ENCODE results near the gene KMT5B. TPM values are rescaled to one million over a fixed set of nuclear protein-coding genes. Genes with fewer than 3 reads are reported as not detected.
A peak's percentile ranks its signal among the peaks of the same experiment; 100 is the strongest.

The KMT5B gene
- total RNA-seq, 1 experiment from 2014 or later, result 43.8 TPM

DNA sequence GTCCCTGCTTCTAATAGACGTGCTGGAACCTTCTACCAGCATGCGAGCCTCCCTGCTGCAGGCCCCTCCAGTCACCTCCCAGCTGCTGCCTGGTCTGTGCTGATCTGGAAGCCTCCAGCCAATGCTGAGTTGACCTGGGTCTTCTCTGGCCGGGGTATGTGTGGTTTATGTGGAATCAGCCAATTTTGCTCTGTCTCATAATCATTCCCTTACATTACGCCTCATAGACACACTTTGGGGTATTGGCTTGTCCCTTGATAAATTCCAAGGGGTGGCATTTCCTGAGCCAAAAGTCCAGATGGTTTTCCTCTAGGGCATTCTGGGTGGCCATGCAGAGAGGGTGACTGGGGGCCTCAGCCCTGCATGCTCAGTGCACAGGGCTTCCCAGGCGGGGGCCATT lies 8.3 kb upstream of the KMT5B start (continued):
- TF ChIP-seq, protein P1, sequence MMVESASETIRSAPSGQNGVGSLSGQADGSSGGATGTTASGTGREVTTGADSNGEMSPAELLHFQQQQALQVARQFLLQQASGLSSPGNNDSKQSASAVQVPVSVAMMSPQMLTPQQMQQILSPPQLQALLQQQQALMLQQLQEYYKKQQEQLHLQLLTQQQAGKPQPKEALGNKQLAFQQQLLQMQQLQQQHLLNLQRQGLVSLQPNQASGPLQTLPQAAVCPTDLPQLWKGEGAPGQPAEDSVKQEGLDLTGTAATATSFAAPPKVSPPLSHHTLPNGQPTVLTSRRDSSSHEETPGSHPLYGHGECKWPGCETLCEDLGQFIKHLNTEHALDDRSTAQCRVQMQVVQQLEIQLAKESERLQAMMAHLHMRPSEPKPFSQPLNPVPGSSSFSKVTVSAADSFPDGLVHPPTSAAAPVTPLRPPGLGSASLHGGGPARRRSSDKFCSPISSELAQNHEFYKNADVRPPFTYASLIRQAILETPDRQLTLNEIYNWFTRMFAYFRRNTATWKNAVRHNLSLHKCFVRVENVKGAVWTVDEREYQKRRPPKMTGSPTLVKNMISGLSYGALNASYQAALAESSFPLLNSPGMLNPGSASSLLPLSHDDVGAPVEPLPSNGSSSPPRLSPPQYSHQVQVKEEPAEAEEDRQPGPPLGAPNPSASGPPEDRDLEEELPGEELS (CRISPR knock-in tag; IDR thresholded peaks at IDR 0.05), result no peak
- TF ChIP-seq FOXJ3 (CRISPR knock-in tag; IDR thresholded peaks at IDR 0.05; ENCODE audit: borderline replicate concordance) (no peak), ZBTB21 (CRISPR knock-in tag; IDR thresholded peaks at IDR 0.05; ENCODE audit: borderline replicate concordance) (no peak), ZNF232 (CRISPR knock-in tag; IDR thresholded peaks at IDR 0.05) (no peak), ZNF138 (CRISPR knock-in tag; conservative IDR thresholded peaks at IDR 0.05) (no peak), ZNF317 (CRISPR knock-in tag; IDR thresholded peaks at IDR 0.05; ENCODE audit: borderline replicate concordance, low read depth) (no peak), JAZF1 (CRISPR knock-in tag; IDR thresholded peaks at IDR 0.05) (no peak)
- TF ChIP-seq, protein P2, sequence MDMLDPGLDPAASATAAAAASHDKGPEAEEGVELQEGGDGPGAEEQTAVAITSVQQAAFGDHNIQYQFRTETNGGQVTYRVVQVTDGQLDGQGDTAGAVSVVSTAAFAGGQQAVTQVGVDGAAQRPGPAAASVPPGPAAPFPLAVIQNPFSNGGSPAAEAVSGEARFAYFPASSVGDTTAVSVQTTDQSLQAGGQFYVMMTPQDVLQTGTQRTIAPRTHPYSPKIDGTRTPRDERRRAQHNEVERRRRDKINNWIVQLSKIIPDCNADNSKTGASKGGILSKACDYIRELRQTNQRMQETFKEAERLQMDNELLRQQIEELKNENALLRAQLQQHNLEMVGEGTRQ (CRISPR knock-in tag; IDR thresholded peaks at IDR 0.05), result no peak
- TF ChIP-seq, protein P3, sequence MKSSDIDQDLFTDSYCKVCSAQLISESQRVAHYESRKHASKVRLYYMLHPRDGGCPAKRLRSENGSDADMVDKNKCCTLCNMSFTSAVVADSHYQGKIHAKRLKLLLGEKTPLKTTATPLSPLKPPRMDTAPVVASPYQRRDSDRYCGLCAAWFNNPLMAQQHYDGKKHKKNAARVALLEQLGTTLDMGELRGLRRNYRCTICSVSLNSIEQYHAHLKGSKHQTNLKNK (CRISPR knock-in tag; IDR thresholded peaks at IDR 0.05), result no peak

DNA sequence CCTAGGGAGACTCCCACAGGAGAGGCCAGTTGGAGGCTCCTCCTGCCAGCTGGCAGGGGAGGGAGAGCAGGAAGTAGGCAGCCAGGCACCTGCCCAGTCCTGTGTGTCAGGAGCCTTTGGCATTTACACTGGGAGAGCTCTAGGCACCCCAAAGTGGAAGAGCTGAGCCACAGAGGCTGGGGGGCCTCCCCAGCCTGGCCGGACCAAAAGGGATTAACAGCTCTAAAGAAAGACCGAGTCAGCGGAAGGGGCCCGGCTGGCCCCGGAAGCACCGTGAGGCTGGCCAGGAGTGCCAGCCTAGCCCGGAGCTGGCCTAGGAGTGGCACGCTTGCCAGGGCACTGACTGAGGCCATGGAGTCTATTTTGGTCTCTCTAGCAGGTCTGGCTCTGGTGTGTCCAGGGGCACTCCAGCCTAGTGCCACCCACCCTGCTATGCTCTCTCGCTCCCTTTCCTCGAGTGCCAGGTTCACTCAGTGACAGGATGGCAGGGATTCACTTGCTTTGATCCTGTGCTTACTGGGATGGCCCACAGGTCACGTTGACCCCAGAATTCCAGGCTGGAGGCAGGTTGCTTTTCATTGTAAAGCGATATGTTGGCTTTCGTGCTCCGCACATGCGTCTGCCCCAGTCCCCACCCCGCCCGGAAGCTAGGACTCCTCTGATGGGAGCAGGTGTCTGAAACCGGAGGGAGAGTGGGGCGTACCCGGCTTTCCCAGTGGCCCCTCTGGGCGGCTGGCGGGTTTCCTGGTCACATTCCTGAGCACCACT lies 3.3 kb upstream of the KMT5B start:
- Mint-ChIP-seq H3K9me3 (no peaks in the 10 kb centered on the region), H3K4me1 (peaks cover 22% of the 10 kb centered on the region), H3K4me3 (no peak overlapping the region), H3K36me3 (no peaks in the 10 kb centered on the region), H3K27me3 (ENCODE audit: low read depth) (peaks cover 9% of the 10 kb centered on the region), H3K27ac (no peak overlapping the region)
- POLR2A ChIA-PET, result no interaction called here
- no peak for ATAC-seq
- CTCF ChIA-PET, result interaction anchor here (1.3 to 2.2 kb wide), 2 partner anchors 41 to 82 kb away, joined by 6 read pairs; no protein-coding TSS in a partner anchor
- DNase-seq (ENCODE audit: low spot score), result no peak
- TF ChIP-seq EMX1 (CRISPR knock-in tag; IDR thresholded peaks at IDR 0.05), result no peak
- TF ChIP-seq ZNF416 (CRISPR knock-in tag; IDR thresholded peaks at IDR 0.05), result no peak
- TF ChIP-seq, protein P4, sequence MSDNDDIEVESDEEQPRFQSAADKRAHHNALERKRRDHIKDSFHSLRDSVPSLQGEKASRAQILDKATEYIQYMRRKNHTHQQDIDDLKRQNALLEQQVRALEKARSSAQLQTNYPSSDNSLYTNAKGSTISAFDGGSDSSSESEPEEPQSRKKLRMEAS (CRISPR knock-in tag; IDR thresholded peaks at IDR 0.05), result no peak
- TF ChIP-seq GABPB1 (CRISPR knock-in tag; IDR thresholded peaks at IDR 0.05), result no peak
- no peak for TF ChIP-seq ETV6 (CRISPR knock-in tag; IDR thresholded peaks at IDR 0.05)
- no peak for TF ChIP-seq ESRRA (CRISPR knock-in tag; IDR thresholded peaks at IDR 0.05; ENCODE audit: borderline replicate concordance)

DNA sequence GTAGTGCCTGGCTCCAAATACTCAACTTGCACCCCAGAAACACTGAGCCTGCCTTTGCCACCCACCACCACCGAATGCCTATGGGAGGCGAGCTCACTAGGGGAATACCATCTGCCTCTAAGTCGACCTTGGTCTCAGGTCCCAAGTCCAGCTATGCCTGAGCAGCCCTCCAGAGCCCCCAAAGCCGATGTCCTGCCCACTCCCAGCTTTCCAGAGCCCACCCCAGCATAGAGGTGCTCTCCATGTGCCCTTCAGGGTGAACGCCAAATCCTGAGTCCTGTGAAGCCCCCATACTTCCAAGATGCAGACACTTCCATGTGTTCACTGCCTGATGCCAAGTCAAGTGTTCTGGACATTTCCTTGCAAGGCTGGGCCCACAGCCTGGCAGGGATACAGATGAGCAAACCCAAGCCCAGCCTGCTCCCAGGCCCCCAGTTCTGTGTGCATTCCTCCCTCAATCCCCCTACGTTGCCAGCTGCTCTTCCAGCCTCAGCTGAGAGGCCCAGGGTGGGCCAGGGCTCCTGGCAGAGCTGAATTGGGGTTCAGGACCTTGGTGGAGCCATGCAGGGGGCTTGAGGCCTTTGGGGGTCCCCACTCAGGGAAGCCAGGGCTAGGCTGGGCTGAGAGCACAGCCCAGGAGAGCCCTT lies 2.6 kb upstream of the KMT5B start:
- Mint-ChIP-seq H3K4me1 (peaks cover 29% of the 10 kb centered on the region), H3K4me3 (peak overlapping the region; percentile 63), H3K36me3 (no peaks in the 10 kb centered on the region), H3K9me3 (no peaks in the 10 kb centered on the region), H3K27me3 (ENCODE audit: low read depth) (peaks cover 9% of the 10 kb centered on the region), H3K27ac (no peak overlapping the region)
- DNase-seq (ENCODE audit: low spot score), result no peak
- POLR2A ChIA-PET, result no interaction called here
- TF ChIP-seq FOXP1 (CRISPR knock-in tag; IDR thresholded peaks at IDR 0.05; ENCODE audit: borderline replicate concordance) (no peak), ELF4 (CRISPR knock-in tag; IDR thresholded peaks at IDR 0.05; ENCODE audit: low read depth) (no peak), NFATC4 (CRISPR knock-in tag; IDR thresholded peaks at IDR 0.05) (no peak), GRHL2 (CRISPR knock-in tag; IDR thresholded peaks at IDR 0.05; ENCODE audit: insufficient replicate concordance, severe bottlenecking) (no peak), TEAD4 (CRISPR knock-in tag; IDR thresholded peaks at IDR 0.05) (no peak)
- TF ChIP-seq, protein P5, sequence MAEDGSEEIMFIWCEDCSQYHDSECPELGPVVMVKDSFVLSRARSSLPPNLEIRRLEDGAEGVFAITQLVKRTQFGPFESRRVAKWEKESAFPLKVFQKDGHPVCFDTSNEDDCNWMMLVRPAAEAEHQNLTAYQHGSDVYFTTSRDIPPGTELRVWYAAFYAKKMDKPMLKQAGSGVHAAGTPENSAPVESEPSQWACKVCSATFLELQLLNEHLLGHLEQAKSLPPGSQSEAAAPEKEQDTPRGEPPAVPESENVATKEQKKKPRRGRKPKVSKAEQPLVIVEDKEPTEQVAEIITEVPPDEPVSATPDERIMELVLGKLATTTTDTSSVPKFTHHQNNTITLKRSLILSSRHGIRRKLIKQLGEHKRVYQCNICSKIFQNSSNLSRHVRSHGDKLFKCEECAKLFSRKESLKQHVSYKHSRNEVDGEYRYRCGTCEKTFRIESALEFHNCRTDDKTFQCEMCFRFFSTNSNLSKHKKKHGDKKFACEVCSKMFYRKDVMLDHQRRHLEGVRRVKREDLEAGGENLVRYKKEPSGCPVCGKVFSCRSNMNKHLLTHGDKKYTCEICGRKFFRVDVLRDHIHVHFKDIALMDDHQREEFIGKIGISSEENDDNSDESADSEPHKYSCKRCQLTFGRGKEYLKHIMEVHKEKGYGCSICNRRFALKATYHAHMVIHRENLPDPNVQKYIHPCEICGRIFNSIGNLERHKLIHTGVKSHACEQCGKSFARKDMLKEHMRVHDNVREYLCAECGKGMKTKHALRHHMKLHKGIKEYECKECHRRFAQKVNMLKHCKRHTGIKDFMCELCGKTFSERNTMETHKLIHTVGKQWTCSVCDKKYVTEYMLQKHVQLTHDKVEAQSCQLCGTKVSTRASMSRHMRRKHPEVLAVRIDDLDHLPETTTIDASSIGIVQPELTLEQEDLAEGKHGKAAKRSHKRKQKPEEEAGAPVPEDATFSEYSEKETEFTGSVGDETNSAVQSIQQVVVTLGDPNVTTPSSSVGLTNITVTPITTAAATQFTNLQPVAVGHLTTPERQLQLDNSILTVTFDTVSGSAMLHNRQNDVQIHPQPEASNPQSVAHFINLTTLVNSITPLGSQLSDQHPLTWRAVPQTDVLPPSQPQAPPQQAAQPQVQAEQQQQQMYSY (CRISPR knock-in tag; IDR thresholded peaks at IDR 0.05), result no peak
- TF ChIP-seq, protein P6, sequence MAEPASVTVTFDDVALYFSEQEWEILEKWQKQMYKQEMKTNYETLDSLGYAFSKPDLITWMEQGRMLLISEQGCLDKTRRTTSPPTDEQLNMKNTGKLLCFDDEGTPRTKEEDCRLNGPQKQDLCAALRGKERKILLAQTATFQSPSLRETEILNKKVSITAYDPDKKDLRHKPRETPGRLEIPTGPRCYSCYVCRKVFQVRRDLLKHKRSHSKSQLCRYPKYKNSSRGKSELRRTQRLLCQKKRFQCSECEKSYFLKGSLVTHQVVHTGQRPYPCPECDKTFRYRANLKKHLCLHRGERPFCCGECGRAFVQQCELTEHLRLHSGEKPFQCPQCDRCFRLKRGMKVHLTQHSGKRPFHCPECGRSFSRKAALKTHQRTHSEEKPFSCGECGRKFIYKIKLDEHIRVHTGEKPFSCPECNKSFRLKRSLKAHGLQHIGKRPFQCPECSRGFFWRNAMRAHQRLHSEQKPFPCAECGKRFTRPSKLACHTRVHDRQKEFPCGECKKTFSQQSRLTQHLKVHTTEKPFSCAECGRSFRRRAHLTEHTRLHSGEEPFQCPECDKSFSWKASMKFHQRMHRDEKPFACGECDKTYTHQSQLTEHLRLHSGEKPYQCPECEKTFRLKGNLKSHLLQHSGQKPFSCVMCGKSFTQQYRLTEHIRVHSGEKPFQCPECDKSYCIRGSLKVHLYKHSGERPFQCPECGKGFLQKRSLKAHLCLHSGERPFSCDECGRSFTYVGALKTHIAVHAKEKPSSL (CRISPR knock-in tag; conservative IDR thresholded peaks at IDR 0.05), result no peak
- TF ChIP-seq, protein P7, sequence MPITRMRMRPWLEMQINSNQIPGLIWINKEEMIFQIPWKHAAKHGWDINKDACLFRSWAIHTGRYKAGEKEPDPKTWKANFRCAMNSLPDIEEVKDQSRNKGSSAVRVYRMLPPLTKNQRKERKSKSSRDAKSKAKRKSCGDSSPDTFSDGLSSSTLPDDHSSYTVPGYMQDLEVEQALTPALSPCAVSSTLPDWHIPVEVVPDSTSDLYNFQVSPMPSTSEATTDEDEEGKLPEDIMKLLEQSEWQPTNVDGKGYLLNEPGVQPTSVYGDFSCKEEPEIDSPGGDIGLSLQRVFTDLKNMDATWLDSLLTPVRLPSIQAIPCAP (CRISPR knock-in tag; IDR thresholded peaks at IDR 0.05), result no peak
- no peak for ATAC-seq
- CTCF ChIA-PET, result interaction anchor here (2.2 kb wide), 1 partner anchor 82 kb away, joined by 6 read pairs; no protein-coding TSS in a partner anchor
